ENCODE measurements around the gene IL22RA2.

Gene IL22RA2

GRCh38 chr6:137193256-137194070, 20.0 kb upstream of the IL22RA2 start:
- no peak for DNase-seq

- DNase-seq: no peak
Measured at GRCh38 chr6:137192821-137193220, 19.4 kb upstream of the IL22RA2 start.

GRCh38 chr6:137191670-137192069, 18.2 kb upstream of the IL22RA2 start:
- no peak for DNase-seq

- no peak for DNase-seq
Measured at GRCh38 chr6:137191236-137191635, 17.8 kb upstream of the IL22RA2 start.

- DNase-seq: no peak
Measured at GRCh38 chr6:137190583-137191094, 17.2 kb upstream of the IL22RA2 start.

- peak; percentile 59 for DNase-seq
Measured at GRCh38 chr6:137188855-137189254, 15.4 kb upstream of the IL22RA2 start.

- DNase-seq: no peak
Measured at GRCh38 chr6:137185290-137185689, 11.8 kb upstream of the IL22RA2 start.

- DNase-seq: no peak
Measured at GRCh38 chr6:137182654-137183073, 9.2 kb upstream of the IL22RA2 start.

- peak; percentile 15 for DNase-seq
Measured at GRCh38 chr6:137181891-137182653, 8.6 kb upstream of the IL22RA2 start.

- no peak for DNase-seq
Measured at GRCh38 chr6:137177611-137178010, 4.2 kb upstream of the IL22RA2 start.

- no peak for DNase-seq
Measured at GRCh38 chr6:137176729-137177128, 3.3 kb upstream of the IL22RA2 start.

GRCh38 chr6:137175868-137176245, 2.4 kb upstream of the IL22RA2 start:
- DNase-seq: no peak

GRCh38 chr6:137175157-137175867, 1.9 kb upstream of the IL22RA2 start:
- DNase-seq: no peak

GRCh38 chr6:137172734-137173431, 561 bp downstream of the IL22RA2 start:
- DNase-seq: no peak

GRCh38 chr6:137171824-137172733, 1.4 kb downstream of the IL22RA2 start:
- no peak for DNase-seq

GRCh38 chr6:137171053-137171374, 2.4 kb downstream of the IL22RA2 start:
- DNase-seq: no peak

- no peak for DNase-seq
Measured at GRCh38 chr6:137170266-137171052, 3.0 kb downstream of the IL22RA2 start.

GRCh38 chr6:137167702-137168377, 5.6 kb downstream of the IL22RA2 start:
- no peak for DNase-seq

- peak; percentile 37 for DNase-seq
Measured at GRCh38 chr6:137166247-137167098, 7.0 kb downstream of the IL22RA2 start.

Measured in hematopoietic multipotent progenitor cell treated with erythropoietin and hydrocortisone succinate and interleukin-3 and kit ligand, for 4 days (in vitro differentiated cells).